GM23338 (cell line): ENCODE results near the gene LMLN. TPM values are rescaled to one million over a fixed set of nuclear protein-coding genes. Genes with fewer than 3 reads are reported as not detected.

ENCODE experiments used
- ATAC-seq: fragments of 200-7000 bp; cut with Tn5 transposase; 3 replicates; pipeline ENCODE4 v1.9.1; 2020
- DNase-seq: peaks from one replicate; pipeline ENCODE4 v3.0.0-alpha.2; 2015; ENCODE audit warnings: low spot score
- H2AFZ ChIP-seq: fragments of 200-600 bp; sonication (generic); 2 replicates; pipeline ENCODE4 v1.8.0; 2016; ENCODE audit warnings: antibody characterized with exemption, mild to moderate bottlenecking, moderate library complexity
- H3F3A ChIP-seq: fragments of 200-600 bp; sonication (generic); replicated peaks from 2 replicates; pipeline ENCODE4 v1.8.0; 2017; ENCODE audit warnings: antibody characterized with exemption, mixed run types, low read depth
- H3K27ac ChIP-seq: fragments of 200-600 bp; sonication (generic); 2 replicates; pipeline ENCODE4 v1.6.1; 2016; ENCODE audit warnings: low read depth
- H3K27me3 ChIP-seq: fragments of 200-600 bp; sonication (generic); 2 replicates; pipeline ENCODE4 v1.8.0; 2016; ENCODE audit warnings: mild to moderate bottlenecking, mixed run types, moderate library complexity; ENCODE audit not compliant: insufficient read depth
- H3K36me3 ChIP-seq: fragments of 200-600 bp; sonication (generic); 2 replicates; pipeline ENCODE4 v1.8.0; 2016; ENCODE audit warnings: mild to moderate bottlenecking; ENCODE audit not compliant: insufficient read depth
- H3K4me1 ChIP-seq: fragments of 200-600 bp; sonication (generic); 2 replicates; pipeline ENCODE4 v1.8.0; 2016; ENCODE audit warnings: mild to moderate bottlenecking, moderate library complexity; ENCODE audit not compliant: insufficient read depth
- H3K4me2 ChIP-seq: fragments of 200-600 bp; sonication (generic); 2 replicates; pipeline ENCODE4 v1.7.1; 2017; ENCODE audit warnings: mixed run types
- H3K4me3 ChIP-seq: fragments of 200-600 bp; sonication (generic); 2 replicates; pipeline ENCODE4 v1.6.1; 2016; ENCODE audit warnings: mixed run types
- H3K79me2 ChIP-seq: fragments of 200-600 bp; sonication (generic); replicated peaks from 2 replicates; pipeline ENCODE4 v1.8.0; 2017; ENCODE audit warnings: mild to moderate bottlenecking; ENCODE audit not compliant: insufficient read depth
- H3K9me2 ChIP-seq: fragments of 200-600 bp; sonication (generic); 2 replicates; pipeline ENCODE4 v1.8.0; 2017; ENCODE audit not compliant: insufficient read depth
- H4K20me1 ChIP-seq: fragments of 200-600 bp; sonication (generic); replicated peaks from 2 replicates; pipeline ENCODE4 v1.8.0; 2017; ENCODE audit warnings: mild to moderate bottlenecking; ENCODE audit not compliant: insufficient read depth
- H3K27ac Mint-ChIP-seq: 2 replicates; pipeline ENCODE4 v1.8.0; 2020; ENCODE audit warnings: inconsistent platforms, mild to moderate bottlenecking, moderate library complexity, mixed read lengths
- H3K27me3 Mint-ChIP-seq: 3 replicates; pipeline ENCODE4 v1.8.0; 2022; ENCODE audit warnings: low read depth, mild to moderate bottlenecking, moderate library complexity, mixed read lengths, inconsistent platforms; ENCODE audit not compliant: insufficient read depth, poor library complexity
- H3K36me3 Mint-ChIP-seq: 3 replicates; pipeline ENCODE4 v1.8.0; 2021; ENCODE audit warnings: low read depth, mild to moderate bottlenecking, inconsistent platforms, moderate library complexity, mixed read lengths
- H3K4me1 Mint-ChIP-seq: 3 replicates; pipeline ENCODE4 v1.8.0; 2020; ENCODE audit warnings: mild to moderate bottlenecking, inconsistent platforms, mixed read lengths
- H3K4me3 Mint-ChIP-seq: 3 replicates; pipeline ENCODE4 v1.8.0; 2021; ENCODE audit warnings: moderate library complexity, mild to moderate bottlenecking, inconsistent platforms, mixed read lengths
- H3K9me3 Mint-ChIP-seq: 3 replicates; pipeline ENCODE4 v1.8.0; 2020; ENCODE audit warnings: moderate library complexity, mild to moderate bottlenecking, inconsistent platforms, mixed read lengths
- CREB1 ChIP-seq: fragments of 250-450 bp; sonication (Bioruptor Pico); IDR thresholded peaks from 2 replicates; pipeline ENCODE4 v1.5.0; 2020; ENCODE audit warnings: low read depth, mild to moderate bottlenecking, moderate library complexity
- ETS1 ChIP-seq: IDR thresholded peaks from 2 replicates; pipeline ENCODE4 v1.6.1; 2016; ENCODE audit warnings: antibody characterized with exemption
- EZH2 ChIP-seq: fragments of 200-600 bp; sonication (generic); IDR thresholded peaks from one replicate; pipeline ENCODE4 v1.8.0; 2017; ENCODE audit warnings: antibody characterized with exemption, mild to moderate bottlenecking, low read depth; ENCODE audit not compliant: unreplicated experiment
- EZH2phosphoT487 ChIP-seq: fragments of 200-600 bp; sonication (generic); IDR thresholded peaks from one replicate; pipeline ENCODE4 v1.8.1; 2018; ENCODE audit warnings: antibody characterized with exemption; ENCODE audit not compliant: unreplicated experiment
- NANOG ChIP-seq: IDR thresholded peaks from 2 replicates; pipeline ENCODE4 v1.6.1; 2016; ENCODE audit warnings: antibody characterized with exemption, borderline replicate concordance
- POLR2AphosphoS5 ChIP-seq: IDR thresholded peaks from 2 replicates; pipeline ENCODE4 v1.6.1; 2016; ENCODE audit warnings: antibody characterized with exemption, low read depth
- STAT1 ChIP-seq: IDR thresholded peaks from one replicate; pipeline ENCODE4 v1.6.1; 2016; ENCODE audit warnings: antibody characterized with exemption; ENCODE audit not compliant: unreplicated experiment
- ZNF114 ChIP-seq: fragments of 250-450 bp; sonication (Bioruptor Pico); IDR thresholded peaks from 2 replicates; pipeline ENCODE4 v1.5.0; 2020; ENCODE audit warnings: mild to moderate bottlenecking, moderate library complexity
- ZNF331 ChIP-seq: fragments of 250-450 bp; sonication (Bioruptor Pico); IDR thresholded peaks from 2 replicates; pipeline ENCODE4 v1.5.0; 2020; ENCODE audit warnings: low read depth, mild to moderate bottlenecking, moderate library complexity
- polyA plus RNA-seq: library from polyadenylated mRNA; unstranded; fragments of >200 nt; fragmentation: Nextera tagmentation; extraction: Ambion mirVana; gene quantifications from 2 replicates; pipeline ENCODE4 v1.2.1, GENCODE V29; 2016
- total RNA-seq: library from RNA; depleted of rRNA; stranded (reverse); fragments of >200 nt; shearing (Covaris generic); gene quantifications from 2 replicates; pipeline ENCODE4 v1.2.3, GENCODE V29; 2014
- TF ChIP-seq, protein P1 (sequence below): IDR thresholded peaks from one replicate; pipeline ENCODE4 v1.6.1; 2018; ENCODE audit warnings: antibody characterized with exemption; ENCODE audit not compliant: unreplicated experiment

LMLN gene
- total and polyA plus RNA-seq, 2 experiments from 2014 or later, result 2.3 to 4.3 TPM

GRCh38 chr3:198088421-198088955 is 128.5 kb downstream of the LMLN start (continued):
- TF ChIP-seq ETS1 (no peak), EZH2 (no peak)

DNA sequence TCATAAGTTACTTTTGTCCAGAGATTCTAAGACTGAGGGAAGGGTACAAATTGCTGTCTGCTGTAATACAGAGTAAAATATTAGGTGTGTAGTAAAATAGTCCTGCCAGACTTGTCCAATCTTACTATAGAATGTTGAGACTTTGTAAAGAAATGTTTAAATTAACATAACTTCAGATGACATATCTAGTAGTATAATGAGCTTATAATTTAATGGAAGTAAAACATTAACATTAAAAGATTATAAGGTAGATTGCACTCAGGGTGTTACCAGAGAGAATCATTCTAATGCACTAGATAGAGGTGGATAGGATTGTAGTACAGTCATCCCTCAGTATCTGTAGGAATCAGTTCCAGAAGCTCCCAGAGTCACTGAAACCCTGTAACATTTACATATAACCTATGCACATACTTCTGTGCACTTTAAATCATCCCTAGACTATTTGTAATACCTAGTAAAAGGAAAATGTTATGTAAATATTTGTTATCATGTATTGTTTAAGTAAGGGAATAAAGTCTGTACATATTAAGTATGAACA is 130.8 kb downstream of the LMLN start:
- H3F3A ChIP-seq, result no peaks in the 10 kb centered on the region
- H3K79me2 ChIP-seq, result no peaks in the 10 kb centered on the region
- ATAC-seq (no peak), DNase-seq (no peak)
- no peak overlapping the region for H3K27ac ChIP-seq
- H2AFZ ChIP-seq, result no peak overlapping the region
- H4K20me1 ChIP-seq, result no peaks in the 10 kb centered on the region
- Mint-ChIP-seq H3K4me1 (no peaks in the 10 kb centered on the region), H3K9me3 (0 out of 3 replicates have a peak, but pooled peaks cover 2% of the 10 kb centered on the region), H3K27me3 (peaks cover 6% of the 10 kb centered on the region), H3K4me3 (no peak overlapping the region), H3K27ac (no peak overlapping the region), H3K36me3 (no peaks in the 10 kb centered on the region)
- TF ChIP-seq EZH2 (no peak), ZNF331 (CRISPR knock-in tag) (no peak), ETS1 (no peak), NANOG (no peak), CREB1 (CRISPR knock-in tag) (no peak), EZH2phosphoT487 (no peak), STAT1 (no peak), POLR2AphosphoS5 (no peak), ZNF114 (CRISPR knock-in tag) (no peak)
- TF ChIP-seq, protein P1, sequence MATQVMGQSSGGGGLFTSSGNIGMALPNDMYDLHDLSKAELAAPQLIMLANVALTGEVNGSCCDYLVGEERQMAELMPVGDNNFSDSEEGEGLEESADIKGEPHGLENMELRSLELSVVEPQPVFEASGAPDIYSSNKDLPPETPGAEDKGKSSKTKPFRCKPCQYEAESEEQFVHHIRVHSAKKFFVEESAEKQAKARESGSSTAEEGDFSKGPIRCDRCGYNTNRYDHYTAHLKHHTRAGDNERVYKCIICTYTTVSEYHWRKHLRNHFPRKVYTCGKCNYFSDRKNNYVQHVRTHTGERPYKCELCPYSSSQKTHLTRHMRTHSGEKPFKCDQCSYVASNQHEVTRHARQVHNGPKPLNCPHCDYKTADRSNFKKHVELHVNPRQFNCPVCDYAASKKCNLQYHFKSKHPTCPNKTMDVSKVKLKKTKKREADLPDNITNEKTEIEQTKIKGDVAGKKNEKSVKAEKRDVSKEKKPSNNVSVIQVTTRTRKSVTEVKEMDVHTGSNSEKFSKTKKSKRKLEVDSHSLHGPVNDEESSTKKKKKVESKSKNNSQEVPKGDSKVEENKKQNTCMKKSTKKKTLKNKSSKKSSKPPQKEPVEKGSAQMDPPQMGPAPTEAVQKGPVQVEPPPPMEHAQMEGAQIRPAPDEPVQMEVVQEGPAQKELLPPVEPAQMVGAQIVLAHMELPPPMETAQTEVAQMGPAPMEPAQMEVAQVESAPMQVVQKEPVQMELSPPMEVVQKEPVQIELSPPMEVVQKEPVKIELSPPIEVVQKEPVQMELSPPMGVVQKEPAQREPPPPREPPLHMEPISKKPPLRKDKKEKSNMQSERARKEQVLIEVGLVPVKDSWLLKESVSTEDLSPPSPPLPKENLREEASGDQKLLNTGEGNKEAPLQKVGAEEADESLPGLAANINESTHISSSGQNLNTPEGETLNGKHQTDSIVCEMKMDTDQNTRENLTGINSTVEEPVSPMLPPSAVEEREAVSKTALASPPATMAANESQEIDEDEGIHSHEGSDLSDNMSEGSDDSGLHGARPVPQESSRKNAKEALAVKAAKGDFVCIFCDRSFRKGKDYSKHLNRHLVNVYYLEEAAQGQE, result no peak
- H3K27me3 ChIP-seq, result peaks cover 26% of the 10 kb centered on the region
- 0 out of 2 replicates have a peak, but pooled peaks cover 4% of the 10 kb centered on the region for H3K4me1 ChIP-seq
- H3K9me2 ChIP-seq, result no peaks in the 10 kb centered on the region
- H3K4me3 ChIP-seq, result no peak overlapping the region
- H3K36me3 ChIP-seq, result no peaks in the 10 kb centered on the region
- H3K4me2 ChIP-seq, result no peak overlapping the region
